SHP77 treated with DMSO at 0.1 percent for 48 hours (cell line): ENCODE results near the gene CCNYL1.
"Not testable (repeated sequence)": the region's sequence is repeated elsewhere in the genome, so short reads cannot be mapped to it uniquely, and the experiment has no call there.

Experiments
- DNase-seq: peaks from one replicate; lab custom pipeline; 2025; lab: John Stamatoyannopoulos, UW

The CCNYL1 gene

GRCh38 chr2:207734636-207735512 lies 23.4 kb downstream of the CCNYL1 start:
- DNase-seq: no peak

- DNase-seq: not testable (repeated sequence)
Measured at GRCh38 chr2:207735513-207735859, 24.0 kb downstream of the CCNYL1 start.

- DNase-seq: no peak
Measured at GRCh38 chr2:207743514-207743913, 32.1 kb downstream of the CCNYL1 start.

- DNase-seq: no peak
Measured at GRCh38 chr2:207744050-207744449, 32.6 kb downstream of the CCNYL1 start.

GRCh38 chr2:207744451-207744850 lies 33.0 kb downstream of the CCNYL1 start:
- DNase-seq: no peak

- peak; percentile 57 for DNase-seq
Measured at GRCh38 chr2:207746131-207746530, 34.7 kb downstream of the CCNYL1 start.

GRCh38 chr2:207747653-207748560 lies 36.5 kb downstream of the CCNYL1 start:
- no peak for DNase-seq

- no peak for DNase-seq
Measured at GRCh38 chr2:207748993-207749392, 37.6 kb downstream of the CCNYL1 start.

GRCh38 chr2:207749873-207750272 lies 38.4 kb downstream of the CCNYL1 start:
- DNase-seq: no peak

GRCh38 chr2:207750345-207750744 lies 38.9 kb downstream of the CCNYL1 start:
- no peak for DNase-seq

- DNase-seq: no peak
Measured at GRCh38 chr2:207750876-207751275, 39.4 kb downstream of the CCNYL1 start.

- not testable (repeated sequence) for DNase-seq
Measured at GRCh38 chr2:207753688-207754087, 42.2 kb downstream of the CCNYL1 start.

- no peak for DNase-seq
Measured at GRCh38 chr2:207754498-207755383, 43.3 kb downstream of the CCNYL1 start.

- no peak for DNase-seq
Measured at GRCh38 chr2:207758025-207758424, 46.6 kb downstream of the CCNYL1 start.

GRCh38 chr2:207759890-207760289 lies 48.5 kb downstream of the CCNYL1 start:
- DNase-seq: no peak

- DNase-seq: no peak
Measured at GRCh38 chr2:207760453-207760852, 49.0 kb downstream of the CCNYL1 start.

- DNase-seq: not testable (repeated sequence)
Measured at GRCh38 chr2:207761426-207761825, 50.0 kb downstream of the CCNYL1 start.

- DNase-seq: no peak
Measured at GRCh38 chr2:207762146-207762545, 50.7 kb downstream of the CCNYL1 start.

- no peak for DNase-seq
Measured at GRCh38 chr2:207763303-207763917, 52.0 kb downstream of the CCNYL1 start.

- no peak for DNase-seq
Measured at GRCh38 chr2:207764096-207764630, 52.7 kb downstream of the CCNYL1 start.

- DNase-seq: no peak
Measured at GRCh38 chr2:207765547-207765946, 54.1 kb downstream of the CCNYL1 start.
